Measurements from ENCODE around the gene KCNC3. TPM values are rescaled to one million over a fixed set of nuclear protein-coding genes. Genes with fewer than 3 reads are reported as not detected.

Gene KCNC3
- total and polyA plus RNA-seq, 4 donors, result 0.56 to 1.6 (median 1.1) TPM

GRCh38 chr19:50368649-50369570 lies 39.7 kb upstream of the KCNC3 start (continued):
- TF ChIP-seq REST (IDR thresholded peaks at IDR 0.05), result peak; percentile 31
- peak in 1 of 2 donors; percentile 27 for TF ChIP-seq GABPA (IDR thresholded peaks at IDR 0.05 in 1 of 2, conservative IDR thresholded peaks at IDR 0.05 in 1 of 2)
- TF ChIP-seq FOXA1 (IDR thresholded peaks at IDR 0.05), result no peak
- TF ChIP-seq RAD21 (IDR thresholded peaks at IDR 0.05), result peak; percentile 83 to 90
- TF ChIP-seq YY1 (IDR thresholded peaks at IDR 0.05), result peak; percentile 40
- no peak for TF ChIP-seq MAX (IDR thresholded peaks at IDR 0.05)
- TF ChIP-seq HNF4G (IDR thresholded peaks at IDR 0.05), result no peak
- TF ChIP-seq SP1 (IDR thresholded peaks at IDR 0.05), result no peak
- TF ChIP-seq TAF1 (conservative IDR thresholded peaks at IDR 0.05), result peak; percentile 24
- no peak for TF ChIP-seq RXRA (IDR thresholded peaks at IDR 0.05)

GRCh38 chr19:50365434-50366306 lies 36.5 kb upstream of the KCNC3 start, which contains the start of gene NAPSA:
NAPSA (minus strand) TSS chr19:50365639; CDS start chr19:50365621, 18 bp downstream.
- H3K4me1 ChIP-seq (ENCODE audit: control insufficient read depth in 4 of 4, insufficient read depth in 4 of 4, low read length in 3 of 4), result peaks cover 0 to 13% (median 5%) of the 10 kb centered on the region in 4 donors
- no peak within 1 kb of the TSS for H3K27ac ChIP-seq (ENCODE audit: low read depth in 1 of 2, low read length in 2 of 2)
- no peaks in the 10 kb centered on the region for H3K27me3 ChIP-seq (ENCODE audit: control insufficient read depth in 4 of 4, insufficient read depth in 4 of 4, low read length in 3 of 4)
- H3K9ac ChIP-seq (ENCODE audit: low read depth in 1 of 2, low read length in 2 of 2), result no peak within 1 kb of the TSS
- H3K36me3 ChIP-seq (ENCODE audit: control insufficient read depth in 4 of 4, insufficient read depth in 3 of 4, low read depth in 1 of 4, low read length in 3 of 4), result no peaks in the 10 kb centered on the region
- DNase-seq (ENCODE audit: low spot score), result no peak
- H3K4me3 ChIP-seq (ENCODE audit: low read depth in 1 of 3, low read length in 3 of 3), result no peak within 1 kb of the TSS
- no peak for TF ChIP-seq YY1 (IDR thresholded peaks at IDR 0.05)
- TF ChIP-seq HNF4A (conservative IDR thresholded peaks at IDR 0.05), result no peak
- TF ChIP-seq ZBTB33 (IDR thresholded peaks at IDR 0.05), result no peak
- TF ChIP-seq ATF3 (IDR thresholded peaks at IDR 0.05), result no peak
- no peak for TF ChIP-seq SP1 (IDR thresholded peaks at IDR 0.05)
- no peak for TF ChIP-seq CTCF (IDR thresholded peaks at IDR 0.05; ENCODE audit: low read depth, low read length, missing input control)
- TF ChIP-seq TAF1 (conservative IDR thresholded peaks at IDR 0.05), result no peak
- no peak for TF ChIP-seq RAD21 (IDR thresholded peaks at IDR 0.05)
- no peak for TF ChIP-seq RXRA (IDR thresholded peaks at IDR 0.05)
- TF ChIP-seq FOXA2 (IDR thresholded peaks at IDR 0.05), result no peak
- no peak for TF ChIP-seq REST (IDR thresholded peaks at IDR 0.05)
- no peak for TF ChIP-seq MAX (IDR thresholded peaks at IDR 0.05)
- no peak for TF ChIP-seq FOXA1 (IDR thresholded peaks at IDR 0.05)
- no peak for TF ChIP-seq NR2F2 (IDR thresholded peaks at IDR 0.05)
- TF ChIP-seq EGR1 (IDR thresholded peaks at IDR 0.05; ENCODE audit: low read depth in 2 of 2), result no peak
- no peak for TF ChIP-seq GABPA (IDR thresholded peaks at IDR 0.05 in 1 of 2, conservative IDR thresholded peaks at IDR 0.05 in 1 of 2)
- TF ChIP-seq HNF4G (IDR thresholded peaks at IDR 0.05), result no peak
- no peak for TF ChIP-seq JUND (IDR thresholded peaks at IDR 0.05)
- 88% methylated on average over 11 of the region's 11 CpGs for WGBS
- no peaks in the 10 kb centered on the region for H3K9me3 ChIP-seq (ENCODE audit: control insufficient read depth in 4 of 4, low read length in 3 of 4)
